HG03045 (cell line): ENCODE data around the gene MBTPS1.

ENCODE experiments used
- ATAC-seq: cut with Tn5 transposase; IDR thresholded peaks from one replicate; pipeline ENCODE4 v1.9.1; 2021; ENCODE audit warnings: mild to moderate bottlenecking, moderate library complexity; ENCODE audit not compliant: unreplicated experiment

MBTPS1 gene

DNA sequence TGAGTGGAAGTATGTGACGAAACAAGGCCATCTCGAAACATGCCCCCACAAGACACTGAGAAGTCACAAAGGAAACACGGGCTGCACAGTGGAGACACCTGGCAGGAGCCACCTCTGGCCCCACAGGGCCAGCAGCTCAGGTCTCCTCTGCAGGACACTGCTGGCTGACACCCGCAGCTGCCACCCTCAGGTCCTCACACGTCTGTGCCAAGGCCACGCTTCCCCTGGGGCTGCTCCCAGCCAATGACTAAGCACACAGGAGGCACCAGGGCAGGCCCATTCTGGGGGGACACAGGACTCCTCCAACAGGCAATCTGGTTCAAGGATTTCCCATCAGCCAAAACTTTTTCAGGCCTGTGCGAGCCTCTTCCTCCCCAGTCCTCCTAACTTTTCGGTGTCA, 36.4 kb downstream of the MBTPS1 start:
- no peak for ATAC-seq

- no peak for ATAC-seq
Observed at GRCh38 chr16:84079664-84080063, 37.1 kb downstream of the MBTPS1 start.

DNA sequence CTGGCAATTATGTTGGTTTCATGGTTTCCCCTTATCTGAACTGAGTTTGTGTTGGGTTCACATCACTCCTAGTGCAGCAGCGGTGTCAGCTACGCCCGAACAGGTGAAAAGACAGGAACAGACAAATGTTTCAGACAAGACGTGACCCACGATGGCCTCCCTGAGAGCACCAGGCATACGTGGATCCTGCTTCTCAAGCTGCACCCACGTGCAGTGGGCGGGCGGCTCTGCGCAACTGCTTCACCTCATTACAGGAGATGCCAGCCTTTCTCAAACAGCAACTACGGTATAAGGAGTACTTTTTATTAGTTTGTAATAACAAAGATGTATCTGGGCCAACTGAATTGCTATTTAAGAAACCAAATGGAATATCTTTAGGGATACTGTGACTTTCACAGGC, 41.4 kb downstream of the MBTPS1 start:
- no peak for ATAC-seq

GRCh38 chr16:84074721-84075120, 42.0 kb downstream of the MBTPS1 start:
- ATAC-seq, result no peak

DNA sequence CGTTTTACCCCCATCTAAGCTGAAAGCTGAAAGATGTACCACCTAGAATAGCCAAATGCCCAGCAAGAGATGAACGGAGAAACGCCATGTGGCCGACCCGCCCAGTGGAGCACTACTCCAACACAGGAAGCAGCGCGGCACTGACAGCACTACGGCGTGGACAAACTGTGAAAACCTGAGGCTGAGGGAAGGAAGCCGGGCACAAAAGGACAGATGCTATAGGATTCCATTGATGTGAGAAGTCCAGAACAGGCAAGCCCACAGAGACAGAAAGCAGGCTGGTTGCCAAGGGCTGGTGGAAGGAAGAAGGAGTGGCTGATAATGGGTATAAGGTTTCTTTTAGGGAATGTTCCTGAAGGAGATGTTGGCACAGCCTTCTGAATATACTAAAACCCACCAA, 44.7 kb downstream of the MBTPS1 start:
- ATAC-seq, result no peak

DNA sequence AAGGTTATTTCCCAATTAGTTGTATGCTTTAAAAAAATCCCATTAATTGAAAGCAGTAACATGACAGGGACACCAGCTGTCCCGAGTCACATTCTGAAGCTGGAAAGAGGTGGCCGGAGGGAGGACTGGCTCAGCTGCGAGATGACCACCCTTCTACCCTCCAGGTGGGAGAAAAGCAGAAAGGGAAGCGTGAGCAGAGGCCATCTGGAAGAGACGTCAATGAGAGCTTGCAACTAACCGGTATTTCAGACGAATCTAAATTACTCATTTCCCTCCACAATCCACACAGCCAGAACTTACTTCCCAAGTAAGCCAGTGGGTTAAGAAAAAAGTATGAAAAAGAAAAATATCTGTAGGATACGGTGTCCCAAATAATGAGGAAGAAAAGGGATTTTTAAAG, 45.6 kb downstream of the MBTPS1 start:
- no peak for ATAC-seq

GRCh38 chr16:84069540-84069939, 47.2 kb downstream of the MBTPS1 start:
- no peak for ATAC-seq

- no peak for ATAC-seq
Observed at GRCh38 chr16:84068783-84069462, 47.8 kb downstream of the MBTPS1 start.

DNA sequence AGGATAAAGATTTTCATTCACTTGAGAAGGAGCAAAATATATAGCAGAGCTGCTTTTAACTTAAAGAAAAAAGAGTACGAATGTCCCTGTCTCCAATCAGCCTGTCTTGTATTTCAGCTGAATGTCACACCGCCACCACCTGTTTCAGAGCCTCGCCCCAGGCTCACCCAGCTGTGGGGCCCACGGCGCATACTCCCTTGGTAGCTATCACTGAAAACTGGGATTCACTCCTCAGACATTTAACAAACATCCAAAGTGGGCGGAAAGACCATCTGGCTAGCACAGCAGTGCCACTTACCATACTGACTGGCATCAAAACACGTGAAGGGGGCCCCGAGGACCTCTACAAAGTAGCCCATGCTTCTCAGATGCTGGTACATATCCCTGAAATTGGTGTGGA, 48.7 kb downstream of the MBTPS1 start:
- ATAC-seq, result no peak

- ATAC-seq, result no peak
Observed at GRCh38 chr16:84067640-84068039, 49.1 kb downstream of the MBTPS1 start.

DNA sequence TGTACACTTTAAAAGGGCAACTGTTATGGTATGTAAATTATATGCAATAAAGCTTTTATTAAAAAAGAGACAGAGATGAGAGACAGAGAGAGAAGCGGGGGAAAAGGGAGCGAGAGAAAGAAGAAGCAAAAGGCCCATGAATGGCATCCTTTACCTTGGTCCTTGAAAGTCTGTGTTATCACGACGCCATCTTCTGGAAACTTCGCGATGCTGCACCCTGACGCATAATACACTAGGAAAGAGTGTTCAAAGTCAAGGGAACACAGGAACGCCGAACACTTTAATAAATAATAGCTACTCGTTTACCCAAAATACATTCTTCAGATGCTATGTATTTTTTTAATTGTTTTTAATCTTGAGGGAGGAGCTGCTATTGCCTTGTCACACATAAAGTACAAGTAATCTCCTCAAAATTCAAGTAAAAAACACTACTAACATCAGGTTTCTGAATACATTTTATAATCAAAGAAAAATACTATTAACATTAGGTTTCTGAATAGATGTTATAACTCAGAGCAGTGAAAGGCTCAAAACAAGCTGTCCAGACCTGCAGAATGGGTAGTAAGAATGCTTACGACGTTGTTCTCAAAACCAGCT, 51.1 kb downstream of the MBTPS1 start:
- no peak for ATAC-seq

- no peak for ATAC-seq
Observed at GRCh38 chr16:84063980-84064379, 52.8 kb downstream of the MBTPS1 start.

DNA sequence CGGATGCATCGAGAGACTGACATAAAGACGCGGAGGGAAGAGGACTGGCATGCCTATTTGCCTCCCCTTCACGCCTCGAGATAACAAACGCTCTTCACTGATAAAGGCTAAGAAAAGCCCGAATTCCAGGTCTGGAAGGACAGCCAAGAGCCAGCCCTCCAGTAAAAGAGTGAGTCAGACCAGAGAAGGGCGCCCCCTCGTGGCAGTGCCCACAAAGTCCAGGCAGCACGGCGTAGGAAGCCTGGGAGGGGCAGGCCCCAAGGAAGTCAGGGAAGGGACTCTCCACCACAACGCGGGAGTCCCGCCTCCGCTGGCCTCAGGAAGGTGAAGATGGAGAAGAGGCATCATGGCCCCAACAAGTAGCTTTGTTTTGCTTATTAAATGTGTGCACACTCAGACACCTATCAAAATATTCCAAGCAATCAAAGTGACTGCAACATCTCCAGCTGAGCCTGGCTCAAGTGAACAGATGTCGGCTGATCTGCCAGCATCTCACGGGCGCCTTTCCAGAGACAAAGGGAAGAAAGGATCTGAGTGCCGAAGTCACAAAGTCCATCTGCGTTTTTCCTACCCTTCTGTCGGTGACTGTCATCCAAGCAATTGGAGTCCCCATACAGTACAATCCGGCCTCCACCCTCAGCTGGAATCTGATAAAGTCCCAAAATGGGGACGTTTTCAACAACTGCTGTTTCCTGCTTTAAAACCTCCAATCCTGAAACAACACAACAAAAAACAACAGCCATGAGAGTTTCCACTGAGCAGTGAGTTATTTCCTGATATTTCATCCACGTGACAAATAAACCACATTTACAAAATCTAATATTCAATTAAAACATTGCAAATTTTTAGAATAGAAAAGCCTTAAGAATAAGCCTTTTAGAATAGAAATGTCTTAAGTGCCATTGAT, 53.8 kb downstream of the MBTPS1 start:
- ATAC-seq, result no peak

DNA sequence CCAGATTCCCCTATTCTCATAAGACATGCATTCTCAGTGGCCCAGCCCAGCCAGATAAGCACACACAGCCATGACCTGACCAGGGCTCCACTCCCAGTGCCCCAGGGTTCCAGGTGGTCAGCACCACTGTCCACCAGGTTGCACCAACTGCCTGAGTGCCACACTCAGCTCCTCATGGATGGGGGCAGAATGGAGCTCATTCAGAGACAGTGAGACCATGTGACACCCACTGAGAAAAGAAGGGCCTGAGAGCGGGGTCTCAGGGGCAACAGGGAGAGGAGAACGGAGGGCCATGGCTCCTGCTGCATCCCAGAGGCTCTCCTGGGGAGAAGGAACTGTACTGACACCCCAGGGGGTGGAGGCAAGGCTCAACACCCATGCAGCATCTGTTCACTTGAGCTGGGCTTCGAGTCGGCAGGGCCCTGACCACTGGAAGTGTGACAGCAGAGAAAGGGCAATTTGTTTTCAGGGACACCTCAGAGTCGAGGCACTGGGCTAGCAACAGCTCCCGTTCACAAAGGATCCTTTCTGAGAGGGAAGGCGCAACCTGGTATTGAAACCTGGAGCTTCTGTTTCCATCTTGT, 55.4 kb downstream of the MBTPS1 start:
- no peak for ATAC-seq

DNA sequence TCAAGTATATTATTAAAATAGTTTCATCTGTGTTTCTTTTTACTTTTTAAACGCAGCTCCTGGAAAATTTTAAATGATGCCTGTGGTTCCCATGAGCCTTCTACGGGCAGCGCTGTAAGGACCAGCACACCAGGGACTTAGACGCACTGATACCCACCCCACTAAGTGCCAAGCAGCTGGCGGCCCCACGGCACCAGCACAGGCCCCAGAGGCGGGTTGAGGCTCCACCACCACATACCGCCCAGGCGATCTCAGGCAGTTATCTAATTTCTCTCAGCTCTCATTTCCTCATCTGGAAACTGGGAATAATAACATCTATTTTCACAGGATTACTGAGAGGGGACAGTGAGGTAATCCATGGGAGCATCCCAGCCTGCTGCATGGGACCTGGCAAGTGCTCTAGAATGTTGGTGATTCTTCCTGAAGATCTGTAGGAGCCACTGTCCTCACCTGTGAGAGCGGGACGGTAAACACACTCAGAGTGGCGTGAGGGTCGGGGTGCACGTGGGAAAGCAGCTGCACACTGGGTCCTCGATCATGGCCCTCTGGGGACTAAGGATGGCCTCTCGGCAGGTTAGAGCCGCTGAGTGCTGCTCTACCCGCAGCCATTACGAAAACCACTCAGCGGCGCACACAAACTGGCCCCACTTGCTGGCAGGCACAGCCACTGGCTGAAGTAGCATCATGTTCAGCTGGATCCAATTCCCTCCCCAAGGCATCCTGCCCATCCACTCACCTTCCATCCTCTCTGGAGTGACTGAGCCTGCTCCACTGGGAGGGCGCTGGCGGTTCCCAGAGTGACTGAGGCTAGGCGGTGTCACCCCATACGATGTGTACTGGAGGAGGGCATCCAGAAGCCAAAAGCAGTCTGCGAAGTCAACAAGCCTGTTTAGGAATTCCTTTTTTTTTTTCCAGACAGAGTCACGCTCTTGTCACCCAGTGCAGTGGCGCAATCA, 56.5 kb downstream of the MBTPS1 start:
- no peak for ATAC-seq

GRCh38 chr16:84059111-84059510, 57.6 kb downstream of the MBTPS1 start:
- no peak for ATAC-seq

DNA sequence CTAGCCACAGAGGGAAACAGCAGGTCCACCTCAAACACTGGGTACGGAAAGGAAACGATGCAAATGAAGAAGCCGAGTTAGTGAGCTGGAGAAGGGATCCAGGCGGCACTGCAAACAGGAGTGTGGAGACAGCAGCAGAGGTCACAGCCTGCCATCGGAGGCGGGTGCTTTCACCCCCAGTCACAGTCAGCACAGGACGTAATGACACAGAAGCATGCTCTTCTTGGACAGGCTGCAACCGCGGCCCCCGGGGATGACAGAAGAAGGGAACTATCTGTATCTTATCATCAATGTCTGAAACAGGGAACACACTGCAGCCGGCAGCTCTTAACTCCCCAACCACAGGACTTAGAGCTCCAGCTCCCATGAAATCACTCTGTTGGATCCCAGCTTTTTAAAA, 58.1 kb downstream of the MBTPS1 start:
- ATAC-seq, result no peak

GRCh38 chr16:84058211-84058610, 58.5 kb downstream of the MBTPS1 start:
- ATAC-seq, result no peak

DNA sequence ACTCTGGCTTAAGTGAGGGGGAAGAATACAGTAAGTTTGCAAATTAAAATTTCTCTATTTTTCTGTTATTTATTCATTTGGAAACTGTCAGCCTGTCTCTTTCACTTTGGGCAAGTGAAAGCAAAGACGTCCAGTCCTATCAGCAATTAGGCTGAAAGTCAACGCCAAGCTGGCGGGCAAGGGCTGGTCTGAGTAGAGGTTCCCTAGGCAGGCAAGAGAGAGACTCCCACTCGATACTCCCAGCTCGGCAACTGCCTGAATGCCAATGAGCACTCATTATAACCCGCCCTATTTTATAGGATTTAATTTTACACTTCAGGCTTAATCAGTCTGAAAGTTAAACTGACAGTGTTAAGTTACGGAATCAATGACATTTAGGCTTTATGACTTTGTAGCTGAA, 59.8 kb downstream of the MBTPS1 start:
- ATAC-seq, result no peak

DNA sequence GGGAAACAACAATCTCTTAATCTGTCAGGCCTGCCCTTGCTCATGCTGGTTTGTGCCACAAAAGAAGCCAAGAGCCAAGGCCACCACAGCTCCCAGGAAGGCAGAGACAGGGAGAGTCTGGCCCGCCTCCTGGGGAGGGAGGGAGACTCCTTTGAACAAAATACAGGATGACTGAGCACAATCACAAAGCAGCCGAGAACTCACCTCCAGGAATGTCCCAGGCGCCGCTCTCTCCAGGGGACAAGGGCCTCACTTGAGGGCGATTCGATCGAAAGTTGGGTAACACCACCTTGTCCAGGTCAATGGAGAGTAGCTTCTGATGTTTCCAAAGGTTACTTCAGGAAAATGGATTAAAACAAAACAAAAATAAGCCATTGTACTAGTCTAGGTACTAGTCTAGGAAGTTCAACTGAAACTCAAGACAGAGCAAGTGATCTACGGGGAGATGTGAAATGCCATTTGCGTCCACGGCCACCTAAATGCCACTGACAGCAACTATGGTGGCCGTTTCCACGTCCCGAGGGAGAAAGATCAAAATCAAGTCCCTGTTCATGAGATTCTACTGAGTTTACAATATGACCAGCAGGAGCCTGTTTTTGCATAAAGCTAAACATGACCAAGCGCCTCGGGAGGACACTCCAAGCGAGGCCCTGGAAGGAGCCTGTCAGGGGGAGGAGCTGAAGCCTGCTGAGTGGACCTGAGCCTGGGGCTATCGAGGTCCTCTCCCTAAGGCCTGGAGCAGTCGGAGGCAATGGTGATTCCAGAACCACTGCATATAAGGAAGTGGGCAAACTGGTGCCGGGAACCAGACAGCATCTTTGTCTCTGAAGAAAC, 60.7 kb downstream of the MBTPS1 start:
- no peak for ATAC-seq
